SK-N-MC (cell line): ENCODE results near the gene BEND3.

Experiments
- EZH2 ChIP-seq: fragments of 200-600 bp; sonication (generic); IDR thresholded peaks from one replicate; pipeline ENCODE4 v1.6.1; 2017; ENCODE audit warnings: antibody characterized with exemption
- FOXP2 ChIP-seq: optimal IDR thresholded peaks from 2 replicates; pipeline ENCODE3; 2011; ENCODE audit warnings: mild to moderate bottlenecking, moderate library complexity; ENCODE audit not compliant: insufficient read depth; ENCODE audit errors: extremely low read length, control extremely low read depth
- POLR2AphosphoS5 ChIP-seq: IDR thresholded peaks from 2 replicates; pipeline ENCODE4 v1.6.1; 2012; ENCODE audit warnings: mild to moderate bottlenecking, low read depth, low read length, borderline replicate concordance

DNA sequence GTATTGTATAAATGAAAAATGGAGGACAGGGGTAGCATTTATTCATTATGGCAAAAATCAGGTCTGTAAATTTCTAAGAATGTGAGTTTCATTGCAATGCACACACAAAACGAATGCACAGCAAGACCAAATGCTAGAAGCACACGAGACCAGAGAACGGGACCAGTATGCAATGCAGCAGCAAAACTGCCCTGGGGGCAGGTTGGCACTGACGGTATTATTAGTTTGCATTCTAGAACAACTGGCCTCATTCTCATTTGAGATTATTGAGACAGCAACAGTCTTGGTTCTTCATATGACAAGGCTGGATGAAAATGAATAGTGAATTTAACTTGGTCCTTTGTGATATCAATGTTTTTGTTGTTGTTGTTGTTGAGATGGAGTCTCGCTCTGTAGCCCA is 96.3 kb downstream of the BEND3 start:
- TF ChIP-seq EZH2: no peak
- no peak for TF ChIP-seq POLR2AphosphoS5
- TF ChIP-seq FOXP2: no peak
